Esophagus muscularis mucosa (tissue), 4 donors: Measurements from ENCODE around the gene CENPVL3.

Source experiments
- CTCF ChIP-seq, 3 experiments: fragments of 200-600 bp in 2 of 3; fragments of 450-650 bp in 1 of 3; sonication (generic) in 2 of 3; IDR thresholded peaks; one replicate each; pipeline ENCODE4 v1.5.1; 2017 to 2019; ENCODE audit warnings: antibody characterized with exemption in 3 of 3, mild to moderate bottlenecking in 2 of 3, moderate library complexity in 1 of 3
- EP300 ChIP-seq: sonication (generic); formaldehyde crosslinking; IDR thresholded peaks from one replicate; pipeline ENCODE4 v1.6.1; 2017; ENCODE audit warnings: antibody characterized with exemption
- POLR2A ChIP-seq: fragments of 450-650 bp; IDR thresholded peaks from one replicate; pipeline ENCODE4 v1.6.1; 2017; ENCODE audit warnings: antibody characterized with exemption, moderate library complexity, mild to moderate bottlenecking, low read depth
- POLR2AphosphoS5 ChIP-seq, 2 donors: sonication (generic); formaldehyde crosslinking; IDR thresholded peaks; one replicate each; pipeline ENCODE4 v1.6.1; 2017; ENCODE audit warnings: antibody characterized with exemption in 2 of 2

GRCh38 chrX:51665981-51666380, 47.3 kb upstream of the CENPVL3 start:
- no peak for TF ChIP-seq POLR2AphosphoS5 (IDR thresholded peaks at IDR 0.05)
- no peak for TF ChIP-seq CTCF (IDR thresholded peaks at IDR 0.05)
- no peak for TF ChIP-seq EP300
- TF ChIP-seq POLR2A = no peak
